HL-60 (cell line): ENCODE measurements around the gene ELOVL6.
"Not testable (repeated sequence)": the region's sequence is repeated elsewhere in the genome, so short reads cannot be mapped to it uniquely, and the experiment has no call there.

Experiments
- DNase-seq, 2 experiments: peaks; one replicate each; pipeline ENCODE4 v3.0.0-alpha.2; 2010 to 2020; ENCODE audit warnings: low read depth in 1 of 2, low spot score in 1 of 2
- H3K27ac ChIP-seq: fragments of 250-450 bp; sonication (Bioruptor Pico); replicated peaks from 2 replicates; pipeline ENCODE4 v1.5.1; 2020; ENCODE audit warnings: mild to moderate bottlenecking, moderate library complexity
- H3K27me3 ChIP-seq: fragments of 250-450 bp; sonication (Bioruptor Pico); 2 replicates; pipeline ENCODE4 v1.5.1; 2021; ENCODE audit warnings: mild to moderate bottlenecking, moderate library complexity; ENCODE audit not compliant: insufficient read depth, poor library complexity, severe bottlenecking
- H3K4me3 ChIP-seq: replicated peaks from 2 replicates; pipeline ENCODE4 v1.5.1; 2011; ENCODE audit warnings: mild to moderate bottlenecking, control low read depth, low read length; ENCODE audit not compliant: insufficient read depth
- GABPA ChIP-seq: IDR thresholded peaks from 2 replicates; pipeline ENCODE4 v1.6.1; 2012; ENCODE audit warnings: low read depth
- POLR2AphosphoS5 ChIP-seq: IDR thresholded peaks from 2 replicates; pipeline ENCODE4 v1.6.1; 2012; ENCODE audit warnings: low read depth
- SPI1 ChIP-seq: IDR thresholded peaks from 2 replicates; pipeline ENCODE4 v1.6.1; 2012; ENCODE audit warnings: low read depth, mild to moderate bottlenecking, borderline replicate concordance
- TF ChIP-seq, protein P1 (sequence below): IDR thresholded peaks from one replicate; pipeline ENCODE4 v1.5.1; 2011; ENCODE audit warnings: low read length, control low read depth, inconsistent platforms; ENCODE audit not compliant: insufficient read depth
- TF ChIP-seq, protein P2 (sequence below): IDR thresholded peaks from 2 replicates; pipeline ENCODE4 v1.6.1; 2012; ENCODE audit warnings: low read depth; ENCODE audit not compliant: insufficient replicate concordance

Gene ELOVL6

DNA sequence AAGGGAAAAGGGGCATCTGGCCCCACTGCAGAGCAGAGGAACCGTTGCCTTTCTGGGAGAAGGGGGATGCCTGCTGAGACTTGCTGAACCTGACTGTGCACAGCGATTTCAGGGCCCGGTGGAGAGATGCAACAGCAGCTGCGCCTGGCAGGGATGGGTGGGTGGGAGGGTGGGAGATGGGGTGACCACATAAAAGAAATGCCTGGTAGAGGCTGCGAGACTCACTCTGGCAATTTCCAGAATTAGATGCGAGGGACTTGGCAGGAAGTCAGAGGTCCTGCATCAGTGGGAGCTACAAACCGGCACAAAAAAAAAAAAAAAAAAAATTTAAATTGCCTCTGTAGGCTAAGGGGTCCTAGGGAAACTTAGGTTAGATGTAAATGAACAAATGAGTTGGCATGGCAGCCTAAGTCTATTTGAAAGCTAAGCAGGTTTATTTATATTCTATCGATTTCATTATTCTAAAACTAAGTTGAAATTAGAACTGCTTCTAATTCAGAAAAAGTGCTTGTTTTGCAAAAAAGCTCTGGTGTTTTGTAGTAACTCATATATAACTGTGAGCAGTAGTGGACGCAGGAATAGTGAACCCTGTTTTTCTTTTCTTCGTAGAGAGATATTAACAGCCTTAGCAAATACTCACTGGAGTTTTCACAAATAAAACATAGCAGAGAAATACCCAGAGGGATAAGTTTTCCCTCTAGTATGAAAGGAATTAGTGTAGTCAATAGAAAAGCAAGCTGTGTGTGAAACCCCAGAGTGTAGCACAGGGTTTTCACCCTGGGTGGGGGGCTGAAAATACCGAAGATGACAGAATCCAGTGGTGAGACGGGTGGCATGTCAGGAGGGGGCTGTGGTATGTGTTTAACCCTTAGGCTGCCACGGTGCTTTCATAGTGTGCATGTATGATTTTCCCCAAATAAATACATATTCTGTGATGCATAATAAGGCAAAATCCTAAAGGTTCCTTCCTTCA lies 155.6 kb downstream of the ELOVL6 start:
- TF ChIP-seq POLR2AphosphoS5 (no peak), GABPA (no peak)
- no peak overlapping the region for H3K4me3 ChIP-seq
- no peak for DNase-seq
- no peaks in the 10 kb centered on the region for H3K27me3 ChIP-seq
- H3K27ac ChIP-seq, result no peak overlapping the region

- DNase-seq, result no peak
- Histone ChIP-seq H3K27ac (no peak overlapping the region), H3K27me3 (peaks cover 2% of the 10 kb centered on the region), H3K4me3 (no peak overlapping the region)
- TF ChIP-seq, protein P1, sequence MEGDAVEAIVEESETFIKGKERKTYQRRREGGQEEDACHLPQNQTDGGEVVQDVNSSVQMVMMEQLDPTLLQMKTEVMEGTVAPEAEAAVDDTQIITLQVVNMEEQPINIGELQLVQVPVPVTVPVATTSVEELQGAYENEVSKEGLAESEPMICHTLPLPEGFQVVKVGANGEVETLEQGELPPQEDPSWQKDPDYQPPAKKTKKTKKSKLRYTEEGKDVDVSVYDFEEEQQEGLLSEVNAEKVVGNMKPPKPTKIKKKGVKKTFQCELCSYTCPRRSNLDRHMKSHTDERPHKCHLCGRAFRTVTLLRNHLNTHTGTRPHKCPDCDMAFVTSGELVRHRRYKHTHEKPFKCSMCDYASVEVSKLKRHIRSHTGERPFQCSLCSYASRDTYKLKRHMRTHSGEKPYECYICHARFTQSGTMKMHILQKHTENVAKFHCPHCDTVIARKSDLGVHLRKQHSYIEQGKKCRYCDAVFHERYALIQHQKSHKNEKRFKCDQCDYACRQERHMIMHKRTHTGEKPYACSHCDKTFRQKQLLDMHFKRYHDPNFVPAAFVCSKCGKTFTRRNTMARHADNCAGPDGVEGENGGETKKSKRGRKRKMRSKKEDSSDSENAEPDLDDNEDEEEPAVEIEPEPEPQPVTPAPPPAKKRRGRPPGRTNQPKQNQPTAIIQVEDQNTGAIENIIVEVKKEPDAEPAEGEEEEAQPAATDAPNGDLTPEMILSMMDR, result no peak
- TF ChIP-seq GABPA (no peak), POLR2AphosphoS5 (no peak), SPI1 (no peak; the same call in 1 of the 2 replicates)
- TF ChIP-seq, protein P2, sequence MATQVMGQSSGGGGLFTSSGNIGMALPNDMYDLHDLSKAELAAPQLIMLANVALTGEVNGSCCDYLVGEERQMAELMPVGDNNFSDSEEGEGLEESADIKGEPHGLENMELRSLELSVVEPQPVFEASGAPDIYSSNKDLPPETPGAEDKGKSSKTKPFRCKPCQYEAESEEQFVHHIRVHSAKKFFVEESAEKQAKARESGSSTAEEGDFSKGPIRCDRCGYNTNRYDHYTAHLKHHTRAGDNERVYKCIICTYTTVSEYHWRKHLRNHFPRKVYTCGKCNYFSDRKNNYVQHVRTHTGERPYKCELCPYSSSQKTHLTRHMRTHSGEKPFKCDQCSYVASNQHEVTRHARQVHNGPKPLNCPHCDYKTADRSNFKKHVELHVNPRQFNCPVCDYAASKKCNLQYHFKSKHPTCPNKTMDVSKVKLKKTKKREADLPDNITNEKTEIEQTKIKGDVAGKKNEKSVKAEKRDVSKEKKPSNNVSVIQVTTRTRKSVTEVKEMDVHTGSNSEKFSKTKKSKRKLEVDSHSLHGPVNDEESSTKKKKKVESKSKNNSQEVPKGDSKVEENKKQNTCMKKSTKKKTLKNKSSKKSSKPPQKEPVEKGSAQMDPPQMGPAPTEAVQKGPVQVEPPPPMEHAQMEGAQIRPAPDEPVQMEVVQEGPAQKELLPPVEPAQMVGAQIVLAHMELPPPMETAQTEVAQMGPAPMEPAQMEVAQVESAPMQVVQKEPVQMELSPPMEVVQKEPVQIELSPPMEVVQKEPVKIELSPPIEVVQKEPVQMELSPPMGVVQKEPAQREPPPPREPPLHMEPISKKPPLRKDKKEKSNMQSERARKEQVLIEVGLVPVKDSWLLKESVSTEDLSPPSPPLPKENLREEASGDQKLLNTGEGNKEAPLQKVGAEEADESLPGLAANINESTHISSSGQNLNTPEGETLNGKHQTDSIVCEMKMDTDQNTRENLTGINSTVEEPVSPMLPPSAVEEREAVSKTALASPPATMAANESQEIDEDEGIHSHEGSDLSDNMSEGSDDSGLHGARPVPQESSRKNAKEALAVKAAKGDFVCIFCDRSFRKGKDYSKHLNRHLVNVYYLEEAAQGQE, result no peak
Observed at GRCh38 chr4:110041735-110042134, 156.7 kb downstream of the ELOVL6 start.

DNA sequence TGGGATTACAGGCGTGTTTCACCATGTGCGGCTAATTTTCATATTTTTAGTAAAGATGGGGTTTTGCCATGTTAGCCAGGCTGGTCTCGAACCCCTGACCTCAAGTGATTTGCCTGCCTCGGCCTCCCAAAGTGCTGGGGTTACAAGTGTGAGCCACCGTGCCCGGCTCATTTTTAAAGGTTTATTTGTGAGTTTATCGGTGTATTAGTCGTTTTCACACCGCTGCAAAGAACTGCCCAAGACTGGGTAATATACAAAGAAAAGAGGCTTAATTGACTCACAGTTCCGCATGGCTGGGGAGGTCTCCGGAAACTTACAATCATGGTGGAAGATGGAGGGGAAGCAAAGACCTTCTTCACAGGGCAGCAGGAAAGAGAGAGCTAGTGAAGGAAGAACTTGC lies 159.3 kb downstream of the ELOVL6 start:
- DNase-seq, H3K27me3 ChIP-seq, H3K4me3 ChIP-seq, H3K27ac ChIP-seq: not testable (repeated sequence)

DNA sequence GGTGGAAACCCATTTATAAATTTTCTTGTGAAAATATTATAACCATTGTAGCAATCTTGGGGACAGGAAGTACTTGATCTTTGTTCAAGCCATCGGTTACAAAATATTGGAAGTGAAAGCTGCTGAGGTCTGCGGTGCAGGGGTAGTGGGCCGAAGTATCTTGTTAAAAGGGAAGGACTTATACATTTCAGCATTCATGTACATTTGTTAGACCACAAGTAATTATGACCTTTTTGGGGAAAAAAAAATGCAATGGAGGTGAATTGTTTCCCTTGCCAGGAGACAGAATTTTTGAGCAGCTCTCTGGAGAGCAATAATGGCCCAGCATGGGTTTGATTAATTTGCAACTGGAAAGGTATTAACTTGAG lies 164.4 kb downstream of the ELOVL6 start:
- H3K27me3 ChIP-seq, result peaks cover 5% of the 10 kb centered on the region
- no peak overlapping the region for H3K27ac ChIP-seq
- TF ChIP-seq, protein P1, result no peak
- peak; percentile 97 for TF ChIP-seq POLR2AphosphoS5
- peak; percentile 47; the same call in 1 of the 2 replicates for TF ChIP-seq SPI1
- no peak for TF ChIP-seq GABPA
- peak; percentile 83 to 89 for DNase-seq
- H3K4me3 ChIP-seq, result no peak overlapping the region

DNA sequence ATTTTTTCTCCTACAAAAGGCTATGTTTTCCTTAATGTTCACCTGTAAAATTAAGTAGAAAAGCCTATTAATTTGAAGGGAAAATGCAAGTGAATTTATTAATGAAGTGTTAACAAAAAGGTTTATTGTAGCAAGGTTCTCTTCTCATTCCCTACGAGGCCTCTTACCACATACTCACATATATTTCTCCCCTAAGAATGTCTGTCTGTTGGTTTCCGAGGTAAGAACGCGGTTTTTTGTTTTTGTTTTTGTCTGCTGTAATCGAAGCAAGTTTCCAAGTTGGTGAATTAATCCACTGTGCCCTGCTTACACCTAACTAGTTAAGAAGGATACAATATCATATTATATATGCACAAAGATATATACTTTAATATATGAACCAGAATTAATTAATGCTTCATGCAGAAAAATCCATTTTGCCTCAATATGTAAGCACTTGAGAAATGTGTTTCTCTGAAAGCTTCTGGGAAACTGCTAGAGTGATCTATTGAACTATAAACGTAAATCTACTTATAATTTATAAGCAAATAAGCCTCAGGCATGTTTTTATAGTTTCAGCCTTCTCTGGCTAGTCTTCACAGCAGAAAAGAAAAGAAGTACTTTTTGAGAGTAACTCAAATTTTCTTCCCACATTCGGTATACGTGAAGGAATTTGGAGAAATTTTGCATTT lies 164.9 kb downstream of the ELOVL6 start:
- TF ChIP-seq, protein P1, result no peak
- TF ChIP-seq, protein P2, result no peak
- TF ChIP-seq SPI1 (no peak), GABPA (no peak), POLR2AphosphoS5 (no peak)
- no peak overlapping the region for H3K4me3 ChIP-seq
- no peak overlapping the region for H3K27ac ChIP-seq
- DNase-seq, result peak; percentile 3 to 55
- H3K27me3 ChIP-seq, result peaks cover 5% of the 10 kb centered on the region
